ENCODE data around the gene HES1. TPM values are rescaled to one million over a fixed set of nuclear protein-coding genes. Genes with fewer than 3 reads are reported as not detected.
A peak's percentile ranks its signal among the peaks of the same experiment; 100 is the strongest.

Gene HES1
- total and polyA plus RNA-seq, 9 of the 15 experiments (the other 6 are each of a cell fraction or from before 2014, with no cell fraction given): 3.4 to 37.0 (median 19.3) TPM

DNA sequence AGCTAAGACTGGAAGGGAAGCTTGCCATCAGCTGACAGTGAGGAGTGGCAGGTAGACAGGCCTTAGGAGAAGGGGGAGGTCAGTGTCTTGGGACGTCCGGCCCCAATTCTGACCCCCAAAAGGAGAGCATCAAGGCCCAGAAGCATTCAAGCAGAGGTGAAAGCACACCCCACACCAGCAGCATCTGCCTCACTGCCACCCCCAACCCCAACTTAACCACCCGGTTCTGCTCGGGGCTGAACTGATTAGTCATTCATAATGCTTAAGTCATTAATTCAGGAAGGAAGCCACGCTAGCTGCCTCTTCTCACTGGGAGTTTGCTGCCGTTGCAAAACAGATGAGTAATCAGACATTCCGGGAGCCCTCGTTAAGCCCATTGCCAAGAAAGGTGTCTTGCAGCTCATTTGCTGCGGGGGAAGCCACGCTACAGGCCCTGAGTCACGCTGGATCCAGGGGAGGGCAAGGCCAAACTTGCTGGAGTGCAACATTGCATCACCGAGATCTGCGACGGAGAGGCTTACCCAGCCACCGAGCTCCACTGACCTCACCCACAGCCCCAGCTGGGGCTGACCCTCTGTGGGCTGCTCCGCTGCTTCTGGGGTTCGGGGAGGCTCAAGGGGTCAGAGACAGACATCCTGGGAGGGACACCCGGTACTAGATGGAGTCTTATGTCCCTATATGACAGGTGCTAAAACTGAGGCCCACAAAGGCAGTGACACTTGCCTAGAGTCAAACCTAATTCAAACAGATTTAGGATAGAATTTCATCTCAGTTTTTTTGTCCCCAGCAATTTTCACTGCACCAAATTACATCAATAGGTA, 46.4 kb upstream of the HES1 start (continued):
- TF ChIP-seq, protein P1, sequence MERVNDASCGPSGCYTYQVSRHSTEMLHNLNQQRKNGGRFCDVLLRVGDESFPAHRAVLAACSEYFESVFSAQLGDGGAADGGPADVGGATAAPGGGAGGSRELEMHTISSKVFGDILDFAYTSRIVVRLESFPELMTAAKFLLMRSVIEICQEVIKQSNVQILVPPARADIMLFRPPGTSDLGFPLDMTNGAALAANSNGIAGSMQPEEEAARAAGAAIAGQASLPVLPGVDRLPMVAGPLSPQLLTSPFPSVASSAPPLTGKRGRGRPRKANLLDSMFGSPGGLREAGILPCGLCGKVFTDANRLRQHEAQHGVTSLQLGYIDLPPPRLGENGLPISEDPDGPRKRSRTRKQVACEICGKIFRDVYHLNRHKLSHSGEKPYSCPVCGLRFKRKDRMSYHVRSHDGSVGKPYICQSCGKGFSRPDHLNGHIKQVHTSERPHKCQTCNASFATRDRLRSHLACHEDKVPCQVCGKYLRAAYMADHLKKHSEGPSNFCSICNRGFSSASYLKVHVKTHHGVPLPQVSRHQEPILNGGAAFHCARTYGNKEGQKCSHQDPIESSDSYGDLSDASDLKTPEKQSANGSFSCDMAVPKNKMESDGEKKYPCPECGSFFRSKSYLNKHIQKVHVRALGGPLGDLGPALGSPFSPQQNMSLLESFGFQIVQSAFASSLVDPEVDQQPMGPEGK (CRISPR knock-in tag; IDR thresholded peaks at IDR 0.05; ENCODE audit: borderline replicate concordance): no peak
- TF ChIP-seq ZNF780A (CRISPR knock-in tag; IDR thresholded peaks at IDR 0.05): no peak
- no peak for TF ChIP-seq ZNF3 (CRISPR knock-in tag; IDR thresholded peaks at IDR 0.05)
- TF ChIP-seq, protein P2, sequence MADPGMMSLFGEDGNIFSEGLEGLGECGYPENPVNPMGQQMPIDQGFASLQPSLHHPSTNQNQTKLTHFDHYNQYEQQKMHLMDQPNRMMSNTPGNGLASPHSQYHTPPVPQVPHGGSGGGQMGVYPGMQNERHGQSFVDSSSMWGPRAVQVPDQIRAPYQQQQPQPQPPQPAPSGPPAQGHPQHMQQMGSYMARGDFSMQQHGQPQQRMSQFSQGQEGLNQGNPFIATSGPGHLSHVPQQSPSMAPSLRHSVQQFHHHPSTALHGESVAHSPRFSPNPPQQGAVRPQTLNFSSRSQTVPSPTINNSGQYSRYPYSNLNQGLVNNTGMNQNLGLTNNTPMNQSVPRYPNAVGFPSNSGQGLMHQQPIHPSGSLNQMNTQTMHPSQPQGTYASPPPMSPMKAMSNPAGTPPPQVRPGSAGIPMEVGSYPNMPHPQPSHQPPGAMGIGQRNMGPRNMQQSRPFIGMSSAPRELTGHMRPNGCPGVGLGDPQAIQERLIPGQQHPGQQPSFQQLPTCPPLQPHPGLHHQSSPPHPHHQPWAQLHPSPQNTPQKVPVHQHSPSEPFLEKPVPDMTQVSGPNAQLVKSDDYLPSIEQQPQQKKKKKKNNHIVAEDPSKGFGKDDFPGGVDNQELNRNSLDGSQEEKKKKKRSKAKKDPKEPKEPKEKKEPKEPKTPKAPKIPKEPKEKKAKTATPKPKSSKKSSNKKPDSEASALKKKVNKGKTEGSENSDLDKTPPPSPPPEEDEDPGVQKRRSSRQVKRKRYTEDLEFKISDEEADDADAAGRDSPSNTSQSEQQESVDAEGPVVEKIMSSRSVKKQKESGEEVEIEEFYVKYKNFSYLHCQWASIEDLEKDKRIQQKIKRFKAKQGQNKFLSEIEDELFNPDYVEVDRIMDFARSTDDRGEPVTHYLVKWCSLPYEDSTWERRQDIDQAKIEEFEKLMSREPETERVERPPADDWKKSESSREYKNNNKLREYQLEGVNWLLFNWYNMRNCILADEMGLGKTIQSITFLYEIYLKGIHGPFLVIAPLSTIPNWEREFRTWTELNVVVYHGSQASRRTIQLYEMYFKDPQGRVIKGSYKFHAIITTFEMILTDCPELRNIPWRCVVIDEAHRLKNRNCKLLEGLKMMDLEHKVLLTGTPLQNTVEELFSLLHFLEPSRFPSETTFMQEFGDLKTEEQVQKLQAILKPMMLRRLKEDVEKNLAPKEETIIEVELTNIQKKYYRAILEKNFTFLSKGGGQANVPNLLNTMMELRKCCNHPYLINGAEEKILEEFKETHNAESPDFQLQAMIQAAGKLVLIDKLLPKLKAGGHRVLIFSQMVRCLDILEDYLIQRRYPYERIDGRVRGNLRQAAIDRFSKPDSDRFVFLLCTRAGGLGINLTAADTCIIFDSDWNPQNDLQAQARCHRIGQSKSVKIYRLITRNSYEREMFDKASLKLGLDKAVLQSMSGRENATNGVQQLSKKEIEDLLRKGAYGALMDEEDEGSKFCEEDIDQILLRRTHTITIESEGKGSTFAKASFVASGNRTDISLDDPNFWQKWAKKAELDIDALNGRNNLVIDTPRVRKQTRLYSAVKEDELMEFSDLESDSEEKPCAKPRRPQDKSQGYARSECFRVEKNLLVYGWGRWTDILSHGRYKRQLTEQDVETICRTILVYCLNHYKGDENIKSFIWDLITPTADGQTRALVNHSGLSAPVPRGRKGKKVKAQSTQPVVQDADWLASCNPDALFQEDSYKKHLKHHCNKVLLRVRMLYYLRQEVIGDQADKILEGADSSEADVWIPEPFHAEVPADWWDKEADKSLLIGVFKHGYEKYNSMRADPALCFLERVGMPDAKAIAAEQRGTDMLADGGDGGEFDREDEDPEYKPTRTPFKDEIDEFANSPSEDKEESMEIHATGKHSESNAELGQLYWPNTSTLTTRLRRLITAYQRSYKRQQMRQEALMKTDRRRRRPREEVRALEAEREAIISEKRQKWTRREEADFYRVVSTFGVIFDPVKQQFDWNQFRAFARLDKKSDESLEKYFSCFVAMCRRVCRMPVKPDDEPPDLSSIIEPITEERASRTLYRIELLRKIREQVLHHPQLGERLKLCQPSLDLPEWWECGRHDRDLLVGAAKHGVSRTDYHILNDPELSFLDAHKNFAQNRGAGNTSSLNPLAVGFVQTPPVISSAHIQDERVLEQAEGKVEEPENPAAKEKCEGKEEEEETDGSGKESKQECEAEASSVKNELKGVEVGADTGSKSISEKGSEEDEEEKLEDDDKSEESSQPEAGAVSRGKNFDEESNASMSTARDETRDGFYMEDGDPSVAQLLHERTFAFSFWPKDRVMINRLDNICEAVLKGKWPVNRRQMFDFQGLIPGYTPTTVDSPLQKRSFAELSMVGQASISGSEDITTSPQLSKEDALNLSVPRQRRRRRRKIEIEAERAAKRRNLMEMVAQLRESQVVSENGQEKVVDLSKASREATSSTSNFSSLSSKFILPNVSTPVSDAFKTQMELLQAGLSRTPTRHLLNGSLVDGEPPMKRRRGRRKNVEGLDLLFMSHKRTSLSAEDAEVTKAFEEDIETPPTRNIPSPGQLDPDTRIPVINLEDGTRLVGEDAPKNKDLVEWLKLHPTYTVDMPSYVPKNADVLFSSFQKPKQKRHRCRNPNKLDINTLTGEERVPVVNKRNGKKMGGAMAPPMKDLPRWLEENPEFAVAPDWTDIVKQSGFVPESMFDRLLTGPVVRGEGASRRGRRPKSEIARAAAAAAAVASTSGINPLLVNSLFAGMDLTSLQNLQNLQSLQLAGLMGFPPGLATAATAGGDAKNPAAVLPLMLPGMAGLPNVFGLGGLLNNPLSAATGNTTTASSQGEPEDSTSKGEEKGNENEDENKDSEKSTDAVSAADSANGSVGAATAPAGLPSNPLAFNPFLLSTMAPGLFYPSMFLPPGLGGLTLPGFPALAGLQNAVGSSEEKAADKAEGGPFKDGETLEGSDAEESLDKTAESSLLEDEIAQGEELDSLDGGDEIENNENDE (IDR thresholded peaks at IDR 0.05; ENCODE audit: low read depth, low read length): no peak
- no peak for TF ChIP-seq FOXM1 (IDR thresholded peaks at IDR 0.05; ENCODE audit: low read depth)
- TF ChIP-seq FOXM1 (CRISPR knock-in tag; IDR thresholded peaks at IDR 0.05; ENCODE audit: low read depth): no peak
- TF ChIP-seq RNF2 (IDR thresholded peaks at IDR 0.05): peak; percentile 96
- TF ChIP-seq ZNF263 (CRISPR knock-in tag; IDR thresholded peaks at IDR 0.05; ENCODE audit: borderline replicate concordance): 0 out of 2 replicates have a peak, but pooled peaks have one; percentile 26
- TF ChIP-seq FOXK2 (conservative IDR thresholded peaks at IDR 0.05 in 1 of 2, IDR thresholded peaks at IDR 0.05 in 1 of 2; ENCODE audit: low read depth in 2 of 2): peak; percentile 30 to 52; a peak in 2 of 4 replicates
- no peak; the same call in 1 of the 2 replicates for TF ChIP-seq FOXJ2 (tag; IDR thresholded peaks at IDR 0.05)
- no peak; the same call in 1 of the 2 replicates for TF ChIP-seq KAT7 (CRISPR knock-in tag; IDR thresholded peaks at IDR 0.05; ENCODE audit: borderline replicate concordance)
- TF ChIP-seq TEAD4 (IDR thresholded peaks at IDR 0.05; ENCODE audit: low read length): peak; percentile 94
- peak; percentile 95 for TF ChIP-seq TEAD4 (CRISPR knock-in tag; IDR thresholded peaks at IDR 0.05; ENCODE audit: borderline replicate concordance)
